Epithelial cell of esophagus (primary cell): ENCODE measurements around the gene FNIP2.

Experiments
- DNase-seq: peaks from one replicate; pipeline ENCODE4 v3.0.0; 2010; ENCODE audit warnings: low read depth
- H3K4me3 ChIP-seq: 2 replicates; pipeline ENCODE4 v1.5.1; 2011; ENCODE audit warnings: mild to moderate bottlenecking, low read length, control low read depth
- CTCF ChIP-seq: IDR thresholded peaks from 2 replicates; pipeline ENCODE4 v1.5.1; 2011; ENCODE audit warnings: low read depth, mild to moderate bottlenecking, low read length, control low read depth, inconsistent platforms; ENCODE audit not compliant: insufficient read depth; ENCODE audit errors: missing control alignments

The FNIP2 gene

GRCh38 chr4:158903079-158903456 lies 134.2 kb downstream of the FNIP2 start:
- DNase-seq, result no peak
- no peak overlapping the region for H3K4me3 ChIP-seq
- no peak for TF ChIP-seq CTCF

- TF ChIP-seq CTCF, result no peak
These were observed 134.7 kb downstream of the FNIP2 start for GRCh38 chr4:158903472-158904043.

GRCh38 chr4:158904815-158905214 lies 136.0 kb downstream of the FNIP2 start:
- no peak for DNase-seq
- TF ChIP-seq CTCF, result no peak
- H3K4me3 ChIP-seq, result no peak overlapping the region

More at GRCh38 chr4:158903472-158904043, 134.7 kb downstream of the FNIP2 start:
- H3K4me3 ChIP-seq, result no peak overlapping the region
- no peak for DNase-seq

- DNase-seq, result peak; percentile 14
- no peak overlapping the region for H3K4me3 ChIP-seq
- no peak for TF ChIP-seq CTCF
These were observed 137.2 kb downstream of the FNIP2 start for GRCh38 chr4:158906073-158906472.

GRCh38 chr4:158912390-158912789 lies 143.6 kb downstream of the FNIP2 start:
- no peak for TF ChIP-seq CTCF
- DNase-seq, result no peak
- no peak overlapping the region for H3K4me3 ChIP-seq

- no peak for TF ChIP-seq CTCF
- no peak for DNase-seq
- no peak overlapping the region for H3K4me3 ChIP-seq
These were observed 144.0 kb downstream of the FNIP2 start for GRCh38 chr4:158912806-158913205.

GRCh38 chr4:158913766-158914165 lies 144.9 kb downstream of the FNIP2 start:
- no peak for DNase-seq
- no peak for TF ChIP-seq CTCF
- H3K4me3 ChIP-seq, result no peak overlapping the region
